Measurements from ENCODE around the gene HYAL3. TPM values are rescaled to one million over a fixed set of nuclear protein-coding genes. Genes with fewer than 3 reads are reported as not detected.
A peak's percentile ranks its signal among the peaks of the same experiment; 100 is the strongest.

HYAL3 gene
- total RNA-seq: 1 to 10 TPM; 3.0 to 6.6 (median 4.2) TPM

- H3K9me3 ChIP-seq: no peaks in the 10 kb centered on the region
- peaks cover 0 to 3% (median 0%) of the 10 kb centered on the region in 3 donors for H3K36me3 ChIP-seq
- H3K27me3 ChIP-seq: no peaks in the 10 kb centered on the region
- DNase-seq: peak; percentile 99 to 100 (median 100)
- TF ChIP-seq CTCF (IDR thresholded peaks at IDR 0.05) (peak in 5 of 6 experiments; percentile 13 to 69 (median 60)), POLR2A (IDR thresholded peaks at IDR 0.05) (peak; percentile 91 to 97)
- H3K4me1 ChIP-seq: peaks cover 3 to 42% (median 7%) of the 10 kb centered on the region in 4 donors
- H3K4me3 ChIP-seq: peak within 1 kb of the TSS; percentile 64 to 73 (median 66)
- peak within 1 kb of the TSS; percentile 89 to 93 (median 92) for H3K27ac ChIP-seq
Measured at GRCh38 chr3:50298836-50299637, at the start of gene HYAL3, which contains the start of gene NAA80. Gene HYAL3, minus strand, starts transcription at chr3:50299405. Its CDS starts 3,803 bp downstream, at chr3:50295602. Gene NAA80, minus strand, starts transcription at chr3:50299405. Its CDS starts 1,942 bp downstream, at chr3:50297463.

- no peak overlapping the region for H3K27ac ChIP-seq
- H3K27me3 ChIP-seq: no peaks in the 10 kb centered on the region
- H3K4me1 ChIP-seq: peaks cover 6 to 41% (median 22%) of the 10 kb centered on the region in 4 donors
- DNase-seq: peak; percentile 64 to 85 (median 75)
- H3K4me3 ChIP-seq: no peak overlapping the region
- peak in 5 of 6 experiments; percentile 54 to 72 (median 60) for TF ChIP-seq CTCF (IDR thresholded peaks at IDR 0.05)
- no peak for TF ChIP-seq POLR2A (IDR thresholded peaks at IDR 0.05)
- peaks cover 0 to 16% (median 0%) of the 10 kb centered on the region in 3 donors for H3K36me3 ChIP-seq
- H3K9me3 ChIP-seq: no peaks in the 10 kb centered on the region
Measured at GRCh38 chr3:50347187-50347813, 48.1 kb upstream of the HYAL3 start.

GRCh38 chr3:50345586-50346234 is 46.5 kb upstream of the HYAL3 start, which contains the start of gene ZMYND10:
Gene ZMYND10, minus strand, starts transcription at chr3:50345732. Its CDS starts 153 bp downstream, at chr3:50345579.
- Histone ChIP-seq H3K27me3 (no peaks in the 10 kb centered on the region), H3K9me3 (no peaks in the 10 kb centered on the region), H3K4me3 (peak within 1 kb of the TSS; percentile 6 to 47 (median 37)), H3K36me3 (peaks cover 0 to 16% (median 0%) of the 10 kb centered on the region in 3 donors), H3K4me1 (peaks cover 4 to 41% (median 19%) of the 10 kb centered on the region in 4 donors), H3K27ac (peak within 1 kb of the TSS in 1 of 4 donors; percentile 33)
- DNase-seq: peak; percentile 65 to 88 (median 73)
- no peak for TF ChIP-seq POLR2A (IDR thresholded peaks at IDR 0.05)
- TF ChIP-seq CTCF (IDR thresholded peaks at IDR 0.05): no peak

GRCh38 chr3:50345008-50345407 is 45.8 kb upstream of the HYAL3 start:
- no peaks in the 10 kb centered on the region for H3K9me3 ChIP-seq
- DNase-seq: no peak
- H3K36me3 ChIP-seq: peaks cover 0 to 16% (median 0%) of the 10 kb centered on the region in 3 donors
- H3K4me3 ChIP-seq: peak overlapping the region in 2 of 4 donors; percentile 42 to 47
- H3K27ac ChIP-seq: no peak overlapping the region
- H3K4me1 ChIP-seq: peaks cover 7 to 43% (median 17%) of the 10 kb centered on the region in 4 donors
- no peak for TF ChIP-seq POLR2A (IDR thresholded peaks at IDR 0.05)
- no peak for TF ChIP-seq CTCF (IDR thresholded peaks at IDR 0.05)
- H3K27me3 ChIP-seq: no peaks in the 10 kb centered on the region

All from Peyer's patch (tissue), 4 donors.